MM.1S (cell line): ENCODE results near the gene GCLC.

Source experiments
- CTCF ChIP-seq: fragments of 300-600 bp; sonication (generic); IDR thresholded peaks from 2 replicates; pipeline ENCODE4 v1.5.1; 2016; ENCODE audit warnings: antibody characterized with exemption, low read length, mixed read lengths
- EZH2 ChIP-seq: fragments of 300-600 bp; sonication (generic); optimal IDR thresholded peaks from 2 replicates; pipeline ENCODE3; 2017; ENCODE audit warnings: low read depth, mild to moderate bottlenecking, antibody characterized with exemption, low read length, mixed read lengths
- EZH2phosphoT487 ChIP-seq: fragments of 300-600 bp; sonication (generic); IDR thresholded peaks from 2 replicates; pipeline ENCODE4 v1.6.1; 2018; ENCODE audit warnings: antibody characterized with exemption, low read length

GRCh38 chr6:53514677-53515076 is 30.2 kb downstream of the GCLC start:
- no peak for TF ChIP-seq CTCF
- no peak for TF ChIP-seq EZH2
- TF ChIP-seq EZH2phosphoT487: no peak
